DND-41 (cell line): Measurements from ENCODE around the gene SNAPC2.

ENCODE experiments used
- EZH2 ChIP-seq: IDR thresholded peaks from 3 replicates; pipeline ENCODE4 v1.6.1; 2012; ENCODE audit warnings: borderline replicate concordance, low read depth, mild to moderate bottlenecking, moderate library complexity, low read length, inconsistent platforms; ENCODE audit not compliant: severe bottlenecking
- TF ChIP-seq, protein P1 (sequence below): IDR thresholded peaks from 2 replicates; pipeline ENCODE4 v1.5.1; 2012; ENCODE audit warnings: borderline replicate concordance, low read length, moderate library complexity, mild to moderate bottlenecking; ENCODE audit not compliant: poor library complexity, severe bottlenecking; ENCODE audit errors: extremely low read depth

GRCh38 chr19:7928334-7928706 is 8.2 kb downstream of the SNAPC2 start:
- TF ChIP-seq EZH2 = no peak
- TF ChIP-seq, protein P1, sequence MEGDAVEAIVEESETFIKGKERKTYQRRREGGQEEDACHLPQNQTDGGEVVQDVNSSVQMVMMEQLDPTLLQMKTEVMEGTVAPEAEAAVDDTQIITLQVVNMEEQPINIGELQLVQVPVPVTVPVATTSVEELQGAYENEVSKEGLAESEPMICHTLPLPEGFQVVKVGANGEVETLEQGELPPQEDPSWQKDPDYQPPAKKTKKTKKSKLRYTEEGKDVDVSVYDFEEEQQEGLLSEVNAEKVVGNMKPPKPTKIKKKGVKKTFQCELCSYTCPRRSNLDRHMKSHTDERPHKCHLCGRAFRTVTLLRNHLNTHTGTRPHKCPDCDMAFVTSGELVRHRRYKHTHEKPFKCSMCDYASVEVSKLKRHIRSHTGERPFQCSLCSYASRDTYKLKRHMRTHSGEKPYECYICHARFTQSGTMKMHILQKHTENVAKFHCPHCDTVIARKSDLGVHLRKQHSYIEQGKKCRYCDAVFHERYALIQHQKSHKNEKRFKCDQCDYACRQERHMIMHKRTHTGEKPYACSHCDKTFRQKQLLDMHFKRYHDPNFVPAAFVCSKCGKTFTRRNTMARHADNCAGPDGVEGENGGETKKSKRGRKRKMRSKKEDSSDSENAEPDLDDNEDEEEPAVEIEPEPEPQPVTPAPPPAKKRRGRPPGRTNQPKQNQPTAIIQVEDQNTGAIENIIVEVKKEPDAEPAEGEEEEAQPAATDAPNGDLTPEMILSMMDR = no peak
